CD14-positive monocyte (primary cell): ENCODE results near the gene B4GALT6. TPM values are rescaled to one million over a fixed set of nuclear protein-coding genes. Genes with fewer than 3 reads are reported as not detected.

Experiments
- DNase-seq, 3 donors: peaks; one replicate each; pipeline ENCODE4 v3.0.0-alpha.2; 2011 to 2022
- H2AFZ ChIP-seq: 2 replicates; pipeline ENCODE4 v1.6.0; 2012; ENCODE audit warnings: mild to moderate bottlenecking, low read depth, low read length, inconsistent platforms; ENCODE audit not compliant: insufficient read depth, poor library complexity, severe bottlenecking
- H3K27ac ChIP-seq, 2 donors: 1 replicate in 1 of 2; 2 replicates in 1 of 2; pipeline ENCODE4 v1.5.1; 2012 to 2013; ENCODE audit warnings: low read length in 2 of 2, control low read depth in 1 of 2, inconsistent platforms in 1 of 2, low read depth in 1 of 2, mild to moderate bottlenecking in 1 of 2
- H3K27me3 ChIP-seq, 2 donors: one replicate each; pipeline versions ENCODE4 v1.6.0 to v1.6.1; 2011 to 2013; ENCODE audit warnings: low read length in 2 of 2; ENCODE audit not compliant: control insufficient read depth in 2 of 2, insufficient read depth in 2 of 2
- H3K36me3 ChIP-seq, 2 donors: replicated peaks in 1 of 2; 1 replicate in 1 of 2; 2 replicates in 1 of 2; pipeline versions ENCODE4 v1.5.1 to v1.6.1; 2012 to 2013; ENCODE audit warnings: low read length in 2 of 2, control low read depth in 1 of 2, inconsistent platforms in 1 of 2, mild to moderate bottlenecking in 1 of 2; ENCODE audit not compliant: insufficient read depth in 2 of 2, control insufficient read depth in 1 of 2
- H3K4me1 ChIP-seq, 2 donors: 1 replicate in 1 of 2; 2 replicates in 1 of 2; pipeline versions ENCODE4 v1.5.1 to v1.6.1; 2012 to 2013; ENCODE audit warnings: low read length in 2 of 2, control low read depth in 1 of 2, inconsistent platforms in 1 of 2, mild to moderate bottlenecking in 1 of 2, moderate library complexity in 1 of 2; ENCODE audit not compliant: insufficient read depth in 2 of 2, control insufficient read depth in 1 of 2
- H3K4me2 ChIP-seq: replicated peaks from 2 replicates; pipeline ENCODE3; 2012; ENCODE audit warnings: low read length, moderate library complexity, mild to moderate bottlenecking; ENCODE audit not compliant: poor library complexity, severe bottlenecking; ENCODE audit errors: extremely low read depth
- H3K4me3 ChIP-seq, 3 experiments: fragments of 200-600 bp in 1 of 3; sonication (generic) in 1 of 3; replicated peaks in 1 of 3; 1 replicate in 2 of 3; 2 replicates in 1 of 3; pipeline ENCODE4 v1.5.1; 2011 to 2013; ENCODE audit warnings: low read length in 3 of 3, mild to moderate bottlenecking in 3 of 3, control low read depth in 2 of 3, low read depth in 2 of 3, inconsistent platforms in 1 of 3, moderate library complexity in 1 of 3
- H3K79me2 ChIP-seq: 2 replicates; pipeline ENCODE4 v1.6.0; 2012; ENCODE audit warnings: mild to moderate bottlenecking, control low read depth, inconsistent platforms, low read length, moderate library complexity; ENCODE audit not compliant: insufficient read depth
- H3K9ac ChIP-seq: 2 replicates; pipeline ENCODE4 v1.6.0; 2017; ENCODE audit warnings: low read length, mild to moderate bottlenecking; ENCODE audit not compliant: insufficient read depth, poor library complexity, severe bottlenecking
- H3K9me3 ChIP-seq, 2 donors: replicated peaks in 1 of 2; 1 replicate in 1 of 2; 2 replicates in 1 of 2; pipeline versions ENCODE4 v1.5.1 to v1.6.1; 2012 to 2013; ENCODE audit warnings: low read length in 2 of 2, control low read depth in 1 of 2; ENCODE audit not compliant: control insufficient read depth in 1 of 2, insufficient read depth in 1 of 2
- H4K20me1 ChIP-seq: 2 replicates; pipeline ENCODE4 v1.6.0; 2012; ENCODE audit warnings: mild to moderate bottlenecking, low read length, control low read depth, moderate library complexity; ENCODE audit not compliant: insufficient read depth
- H3K27ac Mint-ChIP-seq, 7 donors: one replicate each; pipeline ENCODE4 v1.8.0; 2020; ENCODE audit warnings: mild to moderate bottlenecking in 7 of 7, mixed read lengths in 7 of 7, moderate library complexity in 6 of 7, inconsistent platforms in 2 of 7
- H3K27me3 Mint-ChIP-seq, 3 donors: one replicate each; pipeline ENCODE4 v1.8.0; 2021 to 2022; ENCODE audit warnings: low read depth in 3 of 3, mild to moderate bottlenecking in 3 of 3, mixed read lengths in 3 of 3, moderate library complexity in 3 of 3, inconsistent platforms in 1 of 3
- H3K36me3 Mint-ChIP-seq, 2 donors: one replicate each; pipeline ENCODE4 v1.8.0; 2020; ENCODE audit warnings: mixed read lengths in 2 of 2, inconsistent platforms in 1 of 2, mild to moderate bottlenecking in 1 of 2
- H3K4me1 Mint-ChIP-seq: one replicate; pipeline ENCODE4 v1.8.0; 2020; ENCODE audit warnings: mild to moderate bottlenecking, mixed read lengths
- H3K4me3 Mint-ChIP-seq, 2 donors: one replicate each; pipeline ENCODE4 v1.8.0; 2020; ENCODE audit warnings: mild to moderate bottlenecking in 2 of 2, mixed read lengths in 2 of 2, moderate library complexity in 1 of 2
- H3K9me3 Mint-ChIP-seq, 7 donors: one replicate each; pipeline ENCODE4 v1.8.0; 2020 to 2022; ENCODE audit warnings: mixed read lengths in 7 of 7, mild to moderate bottlenecking in 6 of 7, moderate library complexity in 6 of 7, inconsistent platforms in 2 of 7
- CTCF ChIP-seq: fragments of 200-600 bp; IDR thresholded peaks from one replicate; pipeline ENCODE4 v1.8.0; 2022; ENCODE audit warnings: antibody characterized with exemption, mild to moderate bottlenecking
- WGBS: methylation state at CpG from one replicate; pipeline ENCODE4 v1.1.5; 2013; ENCODE audit warnings: missing lambda C conversion rate; ENCODE audit not compliant: insufficient coverage; 5-methylcytosine and 5-hydroxymethylcytosine counted together
- intact Hi-C, 2 donors: fragments of 100-400 bp; cut with micrococcal nuclease; formaldehyde crosslinking; loops; one replicate each; pipeline versions ENCODE4 v1.15.0 to v1.15.1; 2023
- polyA plus RNA-seq, 3 donors: library from polyadenylated mRNA; depleted of rRNA in 1 of 3; unstranded in 2 of 3; stranded (reverse) in 1 of 3; fragments of 300-500 nt in 2 of 3; fragments of >200 nt in 1 of 3; fragmentation: Illumina TruSeq in 2 of 3; gene quantifications; 1 replicate in 2 of 3; 2 replicates in 1 of 3; pipeline ENCODE4 v1.2.3, GENCODE V29; 2012 to 2021

Gene B4GALT6
- polyA plus RNA-seq, 3 donors: 0.09 to 0.68 (median 0.12) TPM

DNA sequence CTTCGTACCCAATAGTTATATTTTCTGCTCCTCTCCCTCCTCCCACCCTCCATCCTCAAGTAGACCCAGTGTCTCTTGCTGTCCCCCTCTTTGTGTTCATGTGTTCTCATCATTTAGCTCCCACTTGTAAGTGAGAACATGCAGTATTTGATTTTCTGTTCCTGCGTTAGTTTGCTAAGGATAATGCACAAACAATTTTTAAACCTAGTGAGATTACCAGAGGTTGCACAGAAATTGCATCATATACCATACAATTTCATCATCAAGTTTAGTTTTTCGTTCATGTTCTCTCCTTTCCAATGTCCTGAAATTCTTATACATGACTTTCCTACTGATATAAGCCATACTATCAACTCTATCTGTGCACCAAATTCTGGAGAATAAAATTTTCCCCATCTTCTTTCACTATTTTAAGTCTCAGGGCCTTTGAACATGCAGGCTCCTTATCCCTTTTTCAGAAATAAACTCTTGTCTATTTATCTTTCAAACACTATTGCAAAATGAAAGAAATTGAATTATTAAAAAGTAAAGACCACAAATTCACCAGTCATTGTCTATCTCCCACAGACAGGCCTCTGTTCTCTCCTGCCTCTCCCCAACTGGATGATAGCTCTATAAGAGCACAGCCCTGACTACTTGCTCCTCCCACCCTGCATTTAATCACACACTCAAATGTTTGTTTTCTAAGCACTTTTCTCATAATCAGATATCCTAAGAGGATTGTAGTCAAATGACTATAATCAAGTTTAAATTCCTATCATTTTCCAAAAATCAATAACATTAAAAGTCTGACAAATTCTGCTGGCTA, 27.2 kb upstream of the B4GALT6 start:
- DNase-seq: no peak
- Mint-ChIP-seq H3K27ac (peak overlapping the region in 1 of 7 donors; percentile 20), H3K27me3 (peaks cover 0 to 2% (median 2%) of the 10 kb centered on the region in 3 donors), H3K9me3 (peaks cover 0 to 6% (median 0%) of the 10 kb centered on the region in 7 donors), H3K36me3 (peaks cover 0 to 2% of the 10 kb centered on the region in 2 donors), H3K4me3 (no peak overlapping the region), H3K4me1 (peaks cover 13% of the 10 kb centered on the region)
- H4K20me1 ChIP-seq: no peaks in the 10 kb centered on the region
- H3K27me3 ChIP-seq: no peaks in the 10 kb centered on the region
- no peak overlapping the region for H3K4me3 ChIP-seq
- no peaks in the 10 kb centered on the region for H3K9me3 ChIP-seq
- H2AFZ ChIP-seq: peak overlapping the region; percentile 17
- no peaks in the 10 kb centered on the region for H3K36me3 ChIP-seq
- WGBS: 0% methylated on average over 1 of the region's 3 CpGs
- no peak overlapping the region for H3K27ac ChIP-seq
- no peaks in the 10 kb centered on the region for H3K79me2 ChIP-seq
- no peak overlapping the region for H3K9ac ChIP-seq
- intact Hi-C loops: no loop called here
- TF ChIP-seq CTCF: no peak
- no peak overlapping the region for H3K4me2 ChIP-seq
- H3K4me1 ChIP-seq: peaks cover 3 to 11% of the 10 kb centered on the region in 2 donors

GRCh38 chr18:31710826-31711225, 26.4 kb upstream of the B4GALT6 start:
- intact Hi-C loops: no loop called here
- H3K4me2 ChIP-seq: no peak overlapping the region
- peaks cover 0 to 6% (median 0%) of the 10 kb centered on the region in 7 donors for H3K9me3 Mint-ChIP-seq
- H3K36me3 ChIP-seq: no peaks in the 10 kb centered on the region
- peaks cover 3 to 11% of the 10 kb centered on the region in 2 donors for H3K4me1 ChIP-seq
- H3K79me2 ChIP-seq: no peaks in the 10 kb centered on the region
- no peaks in the 10 kb centered on the region for H4K20me1 ChIP-seq
- H2AFZ ChIP-seq: peak overlapping the region; percentile 36
- no peak for TF ChIP-seq CTCF
- H3K4me1 Mint-ChIP-seq: peaks cover 13% of the 10 kb centered on the region
- peaks cover 0 to 2% of the 10 kb centered on the region in 2 donors for H3K36me3 Mint-ChIP-seq
- 29% methylated on average over 2 of the region's 3 CpGs for WGBS
- no peak overlapping the region for H3K4me3 ChIP-seq
- no peaks in the 10 kb centered on the region for H3K9me3 ChIP-seq
- H3K27me3 ChIP-seq: no peaks in the 10 kb centered on the region
- no peak for DNase-seq
- H3K4me3 Mint-ChIP-seq: no peak overlapping the region
- H3K9ac ChIP-seq: no peak overlapping the region
- H3K27ac ChIP-seq: no peak overlapping the region
- no peak overlapping the region for H3K27ac Mint-ChIP-seq
- peaks cover 0 to 2% (median 2%) of the 10 kb centered on the region in 3 donors for H3K27me3 Mint-ChIP-seq
